ENCODE results near the gene GPR153. TPM values are rescaled to one million over a fixed set of nuclear protein-coding genes. Genes with fewer than 3 reads are reported as not detected.

The GPR153 gene
- total RNA-seq, 1 experiment from 2014 or later, result 3.2 TPM

DNA sequence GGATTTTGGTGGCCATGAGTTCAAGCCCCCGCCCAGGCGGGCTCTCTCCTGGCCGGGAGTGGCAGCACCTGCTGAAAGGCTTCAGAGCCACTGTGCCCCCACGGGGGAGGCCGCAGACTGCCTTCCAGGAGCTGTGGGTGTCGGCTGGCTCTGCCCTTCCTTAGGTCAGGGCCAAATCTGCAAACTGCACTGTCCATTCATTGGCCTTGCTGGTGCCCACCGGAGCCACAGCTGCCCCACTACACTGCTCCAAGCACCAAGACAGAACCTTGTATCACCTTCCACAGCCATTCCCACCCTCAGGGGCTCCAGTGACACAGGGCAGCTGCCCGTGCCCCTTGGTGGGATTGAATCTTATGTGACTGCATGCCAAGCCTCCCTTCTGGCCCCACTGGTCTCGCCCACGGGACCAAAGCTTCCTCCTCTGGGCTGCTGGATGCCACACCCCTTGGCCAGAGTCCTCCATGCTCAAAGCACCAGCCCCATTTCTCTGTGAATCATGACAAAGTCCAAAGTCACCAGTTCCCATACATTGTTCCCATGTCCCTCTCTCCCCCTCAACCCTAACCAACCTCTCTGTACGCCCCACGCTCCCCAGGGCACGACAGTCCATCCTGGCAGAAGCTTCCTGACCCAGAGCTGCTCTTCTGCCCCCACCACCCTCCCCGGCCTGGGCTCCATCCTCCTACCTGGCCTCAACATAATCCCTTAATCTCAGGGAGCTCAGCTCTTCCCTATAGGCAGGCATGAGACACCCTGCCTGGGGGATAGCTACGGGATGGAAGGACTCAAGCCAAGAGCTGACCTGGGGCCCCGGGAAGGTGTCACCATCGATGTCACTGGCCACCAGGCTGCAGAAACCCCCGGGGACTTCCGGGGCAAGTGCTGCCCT lies 20.9 kb upstream of the GPR153 start:
- Mint-ChIP-seq H3K27ac (ENCODE audit: unreplicated experiment) (peak overlapping the region; percentile 55), H3K4me1 (ENCODE audit: low read depth, unreplicated experiment) (no peaks in the 10 kb centered on the region), H3K9me3 (ENCODE audit: unreplicated experiment) (no peaks in the 10 kb centered on the region), H3K27me3 (ENCODE audit: insufficient read depth, unreplicated experiment) (no peaks in the 10 kb centered on the region), H3K4me3 (ENCODE audit: unreplicated experiment) (no peak overlapping the region), H3K36me3 (ENCODE audit: insufficient read depth, unreplicated experiment) (peaks cover 17% of the 10 kb centered on the region)
- no TSS peak for BruUV-seq (replicated peaks)
- no peaks in the 10 kb centered on the region for H3K4me1 ChIP-seq
- TF ChIP-seq, protein P1, sequence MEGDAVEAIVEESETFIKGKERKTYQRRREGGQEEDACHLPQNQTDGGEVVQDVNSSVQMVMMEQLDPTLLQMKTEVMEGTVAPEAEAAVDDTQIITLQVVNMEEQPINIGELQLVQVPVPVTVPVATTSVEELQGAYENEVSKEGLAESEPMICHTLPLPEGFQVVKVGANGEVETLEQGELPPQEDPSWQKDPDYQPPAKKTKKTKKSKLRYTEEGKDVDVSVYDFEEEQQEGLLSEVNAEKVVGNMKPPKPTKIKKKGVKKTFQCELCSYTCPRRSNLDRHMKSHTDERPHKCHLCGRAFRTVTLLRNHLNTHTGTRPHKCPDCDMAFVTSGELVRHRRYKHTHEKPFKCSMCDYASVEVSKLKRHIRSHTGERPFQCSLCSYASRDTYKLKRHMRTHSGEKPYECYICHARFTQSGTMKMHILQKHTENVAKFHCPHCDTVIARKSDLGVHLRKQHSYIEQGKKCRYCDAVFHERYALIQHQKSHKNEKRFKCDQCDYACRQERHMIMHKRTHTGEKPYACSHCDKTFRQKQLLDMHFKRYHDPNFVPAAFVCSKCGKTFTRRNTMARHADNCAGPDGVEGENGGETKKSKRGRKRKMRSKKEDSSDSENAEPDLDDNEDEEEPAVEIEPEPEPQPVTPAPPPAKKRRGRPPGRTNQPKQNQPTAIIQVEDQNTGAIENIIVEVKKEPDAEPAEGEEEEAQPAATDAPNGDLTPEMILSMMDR (IDR thresholded peaks at IDR 0.05; ENCODE audit: insufficient read depth in 1 of 2, low read depth in 1 of 2, low read length in 1 of 2, severe bottlenecking in 1 of 2, unreplicated experiment in 1 of 2), result no peak
- intact Hi-C loops (cut with micrococcal nuclease; ENCODE audit: unreplicated experiment), result no loop called here
- H3K36me3 ChIP-seq (ENCODE audit: control insufficient read depth, insufficient read depth, low read length), result no peaks in the 10 kb centered on the region; the same call in 1 of the 2 replicates
- CTCF ChIA-PET, result no interaction called here
- no peak for DNase-seq
- no peaks in the 10 kb centered on the region for H3K9me3 ChIP-seq
- no peaks in the 10 kb centered on the region for H3K27me3 ChIP-seq (replicated peaks; ENCODE audit: control insufficient read depth, insufficient read depth, low read length)
- H3K4me3 ChIP-seq (ENCODE audit: low read depth, low read length), result no peak overlapping the region
- POLR2A ChIA-PET, result no interaction called here

DNA sequence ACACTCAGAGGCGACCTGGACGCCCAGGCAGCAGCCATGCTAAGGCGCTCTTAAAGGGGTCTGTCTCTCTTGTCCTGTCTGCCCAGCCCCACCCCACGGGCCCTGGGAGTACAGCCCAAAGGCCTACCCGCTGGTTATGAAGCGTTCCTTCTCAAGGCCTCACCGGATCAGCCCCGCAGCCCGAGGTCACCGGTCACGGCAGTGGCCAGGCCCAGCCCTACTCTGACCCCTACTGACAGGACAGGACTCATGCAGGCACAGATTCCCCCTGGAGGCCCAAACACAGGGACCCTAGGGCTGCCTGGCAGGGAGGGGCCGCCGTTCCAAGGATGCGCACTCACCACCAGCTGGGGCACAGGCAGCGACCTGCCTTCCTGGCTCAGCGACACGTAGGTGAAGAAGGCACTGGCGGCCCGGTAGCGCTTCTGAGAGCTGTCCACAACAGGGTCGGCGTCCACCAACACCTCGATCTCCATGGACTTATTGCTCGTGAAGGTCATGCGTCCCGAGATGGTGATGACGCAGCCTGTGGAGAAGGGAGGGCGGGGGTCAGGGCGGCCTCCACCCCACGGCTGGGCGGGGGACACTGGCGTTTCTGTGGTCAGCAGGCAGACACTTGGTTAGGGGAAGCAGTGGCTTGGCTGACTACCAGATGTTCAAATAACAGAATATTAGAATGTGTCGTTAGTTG lies 20.0 kb upstream of the GPR153 start:
- BruUV-seq (replicated peaks), result no TSS peak
- TF ChIP-seq, protein P1 (IDR thresholded peaks at IDR 0.05; ENCODE audit: insufficient read depth in 1 of 2, low read depth in 1 of 2, low read length in 1 of 2, severe bottlenecking in 1 of 2, unreplicated experiment in 1 of 2), result peak; percentile 10 to 43
- peak in 1 of 2 experiments; percentile 32 for DNase-seq
- H3K27me3 Mint-ChIP-seq (ENCODE audit: insufficient read depth, unreplicated experiment), result no peaks in the 10 kb centered on the region
- no peak overlapping the region for H3K4me3 Mint-ChIP-seq (ENCODE audit: unreplicated experiment)
- H3K4me1 ChIP-seq, result no peaks in the 10 kb centered on the region
- no peaks in the 10 kb centered on the region; the same call in 1 of the 2 replicates for H3K36me3 ChIP-seq (ENCODE audit: control insufficient read depth, insufficient read depth, low read length)
- POLR2A ChIA-PET, result no interaction called here
- H3K4me1 Mint-ChIP-seq (ENCODE audit: low read depth, unreplicated experiment), result no peaks in the 10 kb centered on the region
- H3K9me3 Mint-ChIP-seq (ENCODE audit: unreplicated experiment), result no peaks in the 10 kb centered on the region
- no peaks in the 10 kb centered on the region for H3K9me3 ChIP-seq
- H3K36me3 Mint-ChIP-seq (ENCODE audit: insufficient read depth, unreplicated experiment), result peaks cover 17% of the 10 kb centered on the region
- H3K27ac Mint-ChIP-seq (ENCODE audit: unreplicated experiment), result no peak overlapping the region
- intact Hi-C loops (cut with micrococcal nuclease; ENCODE audit: unreplicated experiment), result no loop called here
- no peak overlapping the region for H3K4me3 ChIP-seq (ENCODE audit: low read depth, low read length)
- CTCF ChIA-PET, result no interaction called here
- H3K27me3 ChIP-seq (replicated peaks; ENCODE audit: control insufficient read depth, insufficient read depth, low read length), result no peaks in the 10 kb centered on the region

DNA sequence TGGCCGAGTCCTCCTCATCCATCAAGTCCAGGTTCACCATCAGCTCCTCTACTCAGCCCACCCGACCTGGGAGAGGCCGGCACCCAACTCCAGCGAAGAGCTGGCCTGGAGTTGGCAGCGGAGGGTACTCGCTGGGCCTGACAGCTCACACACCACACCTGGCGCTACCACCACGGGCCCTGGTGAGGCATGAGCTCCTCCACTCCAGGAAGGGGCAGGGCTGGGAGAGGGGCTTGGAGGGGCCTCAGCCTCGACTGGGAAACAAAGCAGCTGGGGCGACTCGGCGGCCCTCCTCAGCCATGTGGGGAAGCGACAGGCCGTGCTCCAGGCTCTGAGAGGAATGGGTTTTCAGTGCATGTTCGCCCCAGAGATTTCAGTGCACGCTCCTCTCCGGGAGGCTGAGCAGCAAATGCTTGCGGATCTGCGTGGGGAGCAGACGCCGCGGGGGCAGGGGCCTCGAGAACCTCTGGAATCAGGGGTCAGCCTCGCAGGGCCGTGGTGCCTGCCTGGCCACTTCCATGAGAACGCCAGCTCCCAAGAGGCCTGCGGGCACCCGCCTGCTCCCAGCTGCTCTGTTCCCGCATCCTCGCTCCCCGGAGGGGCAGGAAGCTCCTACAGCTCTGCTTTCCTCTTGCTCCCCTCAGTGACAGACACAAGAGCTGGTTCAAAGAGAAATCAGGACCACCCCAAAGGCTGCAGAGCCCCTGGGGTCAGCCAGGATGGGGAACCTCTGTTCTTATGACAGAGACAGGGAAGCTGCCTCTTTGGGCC lies 18.9 kb upstream of the GPR153 start:
- Mint-ChIP-seq H3K4me1 (ENCODE audit: low read depth, unreplicated experiment) (no peaks in the 10 kb centered on the region), H3K4me3 (ENCODE audit: unreplicated experiment) (no peak overlapping the region), H3K27me3 (ENCODE audit: insufficient read depth, unreplicated experiment) (no peaks in the 10 kb centered on the region), H3K36me3 (ENCODE audit: insufficient read depth, unreplicated experiment) (peaks cover 17% of the 10 kb centered on the region), H3K27ac (ENCODE audit: unreplicated experiment) (no peak overlapping the region), H3K9me3 (ENCODE audit: unreplicated experiment) (no peaks in the 10 kb centered on the region)
- TF ChIP-seq, protein P1 (IDR thresholded peaks at IDR 0.05; ENCODE audit: insufficient read depth in 1 of 2, low read depth in 1 of 2, low read length in 1 of 2, severe bottlenecking in 1 of 2, unreplicated experiment in 1 of 2), result no peak
- no peaks in the 10 kb centered on the region for H3K4me1 ChIP-seq
- intact Hi-C loops (cut with micrococcal nuclease; ENCODE audit: unreplicated experiment), result no loop called here
- H3K4me3 ChIP-seq (ENCODE audit: low read depth, low read length), result no peak overlapping the region
- no peak for DNase-seq
- POLR2A ChIA-PET, result no interaction called here
- H3K9me3 ChIP-seq, result no peaks in the 10 kb centered on the region
- CTCF ChIA-PET, result no interaction called here
- H3K36me3 ChIP-seq (ENCODE audit: control insufficient read depth, insufficient read depth, low read length), result no peaks in the 10 kb centered on the region; the same call in 1 of the 2 replicates
- no peaks in the 10 kb centered on the region for H3K27me3 ChIP-seq (replicated peaks; ENCODE audit: control insufficient read depth, insufficient read depth, low read length)
- BruUV-seq (replicated peaks), result no TSS peak

All from Caco-2 (cell line).